GM12878 (cell line): Measurements from ENCODE around the gene NHLRC4. TPM values are rescaled to one million over a fixed set of nuclear protein-coding genes. Genes with fewer than 3 reads are reported as not detected.

ENCODE experiments used
- ATAC-seq: fragments of 200-7000 bp; cut with Tn5 transposase; 3 replicates; pipeline ENCODE4 v1.9.1; 2020; ENCODE audit warnings: mild to moderate bottlenecking, moderate library complexity
- BruUV-seq: library from RNA; stranded (reverse); fragments of 400-500 nt; replicated peaks from 2 replicates; lab custom pipeline; 2021; lab: Mats Ljungman, UMichigan
- CTCF ChIA-PET: fragments of 300-600 bp; sonication (Branson Sonifier 250); formaldehyde crosslinking; extraction: SDS; loops from one replicate; lab custom pipeline; 2021; ENCODE audit warnings: inconsistent platforms; lab: Yijun Ruan, JAX
- POLR2A ChIA-PET: fragments of 350-600 bp; formaldehyde crosslinking; extraction: SDS; loops from one replicate; lab custom pipeline; 2021; ENCODE audit warnings: inconsistent platforms; lab: Charles Lee
- RAD21 ChIA-PET: fragments of 300-600 bp; sonication (Branson Sonifier 250); formaldehyde crosslinking; loops from one replicate; lab custom pipeline; 2023; ENCODE audit warnings: antibody characterized with exemption; ENCODE audit not compliant: unreplicated experiment; lab: Charles Lee
- SMC1A ChIA-PET: fragments of 300-600 bp; sonication (Branson Sonifier 250); formaldehyde crosslinking; loops from one replicate; lab custom pipeline; 2023; ENCODE audit not compliant: unreplicated experiment, uncharacterized antibody; lab: Charles Lee
- DNase-seq: peaks from one replicate; pipeline ENCODE4 v3.0.0-alpha.2; 2011; ENCODE audit warnings: low read depth, low spot score
- FAIRE-seq: peaks from 3 replicates; lab custom pipeline; 2011; peaks lifted over from hg19 to GRCh38; lab: Jason Lieb, UNC
- H2AFZ ChIP-seq: 2 replicates; pipeline ENCODE4 v1.6.0; 2011; ENCODE audit warnings: low read depth, low read length, control low read depth; ENCODE audit not compliant: control insufficient read depth
- H3K27ac ChIP-seq: 2 replicates; pipeline ENCODE4 v1.5.1; 2011; ENCODE audit warnings: control low read depth; ENCODE audit not compliant: control insufficient read depth, insufficient read depth
- H3K27me3 ChIP-seq, 2 experiments: replicated peaks in 1 of 2; 2 replicates each; pipeline versions ENCODE4 v1.6.0 to v1.6.1; 2011; ENCODE audit warnings: low read length in 1 of 2; ENCODE audit not compliant: control insufficient read depth in 2 of 2, insufficient read depth in 2 of 2
- H3K36me3 ChIP-seq, 2 experiments: 2 replicates each; pipeline ENCODE4 v1.5.1; 2011; ENCODE audit warnings: low read length in 1 of 2; ENCODE audit not compliant: control insufficient read depth in 2 of 2, insufficient read depth in 2 of 2
- H3K4me1 ChIP-seq: 2 replicates; pipeline ENCODE4 v1.6.1; 2011; ENCODE audit warnings: mild to moderate bottlenecking, low read length, moderate library complexity, mixed read lengths; ENCODE audit not compliant: control insufficient read depth, insufficient read depth
- H3K4me2 ChIP-seq: 2 replicates; pipeline ENCODE4 v1.6.0; 2011; ENCODE audit warnings: control low read depth; ENCODE audit not compliant: control insufficient read depth, insufficient read depth
- H3K4me3 ChIP-seq: fragments of 200-600 bp; sonication (generic); 2 replicates; pipeline ENCODE4 v1.5.1; 2016
- H3K79me2 ChIP-seq: 2 replicates; pipeline ENCODE4 v1.6.0; 2011; ENCODE audit warnings: low read length; ENCODE audit not compliant: control insufficient read depth, insufficient read depth
- H3K9ac ChIP-seq: 2 replicates; pipeline ENCODE4 v1.8.0; 2011; ENCODE audit warnings: low read length, control low read depth, mixed read lengths; ENCODE audit not compliant: control insufficient read depth, insufficient read depth
- H3K9me3 ChIP-seq: replicated peaks from 3 replicates; pipeline ENCODE4 v1.5.1; 2011; ENCODE audit warnings: mild to moderate bottlenecking, low read length; ENCODE audit not compliant: control insufficient read depth, insufficient read depth
- H4K20me1 ChIP-seq: 2 replicates; pipeline ENCODE4 v1.6.0; 2011; ENCODE audit not compliant: control insufficient read depth, insufficient read depth
- SUZ12 ChIP-seq: fragments of 200-600 bp; sonication (generic); IDR thresholded peaks from one replicate; pipeline ENCODE4 v1.6.1; 2018; ENCODE audit warnings: antibody characterized with exemption, mild to moderate bottlenecking; ENCODE audit not compliant: unreplicated experiment
- WGBS: methylation state at CpG from one replicate; pipeline ENCODE4 v1.1.6; 2016; ENCODE audit warnings: low lambda C conversion rate; ENCODE audit not compliant: insufficient replicate concordance, insufficient coverage; ENCODE audit errors: missing lambda C conversion rate; 5-methylcytosine and 5-hydroxymethylcytosine counted together
- in situ Hi-C: fragments of 300-500 bp; cut with MboI; formaldehyde crosslinking; loops from 9 replicates; pipeline ENCODE4 v1.14.3; 2018; ENCODE audit warnings: mixed read lengths
- intact Hi-C: fragments of 100-400 bp; cut with micrococcal nuclease; formaldehyde crosslinking; loops from one replicate; pipeline ENCODE4 v1.14.2; 2022; ENCODE audit not compliant: unreplicated experiment
- polyA plus RNA-seq, 11 experiments: library from polyadenylated mRNA; depleted of rRNA in 4 of 11; unstranded in 6 of 11; stranded (reverse) in 5 of 11; fragments of >200 nt; fragmentation: Nextera tagmentation in 4 of 11; fragmentation: Illumina TruSeq in 1 of 11; extraction: Ambion mirVana in 4 of 11; extraction: Trizol in 1 of 11; gene quantifications; 1 replicate in 1 of 11; 2 replicates in 10 of 11; pipeline versions ENCODE4 v1.2.1 to v1.2.3, GENCODE V29; 2011 to 2016; ENCODE audit warnings: inconsistent platforms in 2 of 11, missing spikeins in 2 of 11, low read depth in 1 of 11
- total RNA-seq, 4 experiments: library from RNA; depleted of rRNA in 3 of 4; stranded (reverse); fragments of >200 nt in 3 of 4; fragmentation: Illumina TruSeq in 1 of 4; extraction: Trizol in 1 of 4; gene quantifications; 2 replicates each; pipeline versions ENCODE4 v1.2.1 to v1.2.3, GENCODE V29; 2013 to 2021
- TF ChIP-seq, protein P1 (sequence below): fragments of 450-650 bp; IDR thresholded peaks from 2 replicates; pipeline ENCODE4 v1.6.1; 2017; ENCODE audit warnings: mild to moderate bottlenecking, moderate library complexity

The NHLRC4 gene
- total and polyA plus RNA-seq, 10 of the 15 experiments (the other 5 are each of a cell fraction or from before 2014, with no cell fraction given) = 0.07 to 1.1 (median 0.57) TPM; not detected in 3

- intact Hi-C loops (no loop called here), in situ Hi-C loops (no loop called here)
- ATAC-seq = no peak
- ChIA-PET SMC1A (no interaction called here), CTCF (no interaction called here), RAD21 (no interaction called here), POLR2A (no interaction called here)
- H3K9me3 ChIP-seq = no peaks in the 10 kb centered on the region
- no peak within 1 kb of the TSS for H3K4me2 ChIP-seq
- H3K9ac ChIP-seq = no peak within 1 kb of the TSS
- no peak for DNase-seq
- H3K36me3 ChIP-seq = no peaks in the 10 kb centered on the region
- FAIRE-seq = no peak
- H3K4me1 ChIP-seq = no peaks in the 10 kb centered on the region
- H2AFZ ChIP-seq = no peak within 1 kb of the TSS
- BruUV-seq = no TSS peak
- no peaks in the 10 kb centered on the region for H4K20me1 ChIP-seq
- H3K27ac ChIP-seq = no peak within 1 kb of the TSS
- no CpG with 5 or more reads among the region's 84 CpGs for WGBS
- H3K79me2 ChIP-seq = no peaks in the 10 kb centered on the region
- peak; percentile 54 for TF ChIP-seq SUZ12
- TF ChIP-seq, protein P1, sequence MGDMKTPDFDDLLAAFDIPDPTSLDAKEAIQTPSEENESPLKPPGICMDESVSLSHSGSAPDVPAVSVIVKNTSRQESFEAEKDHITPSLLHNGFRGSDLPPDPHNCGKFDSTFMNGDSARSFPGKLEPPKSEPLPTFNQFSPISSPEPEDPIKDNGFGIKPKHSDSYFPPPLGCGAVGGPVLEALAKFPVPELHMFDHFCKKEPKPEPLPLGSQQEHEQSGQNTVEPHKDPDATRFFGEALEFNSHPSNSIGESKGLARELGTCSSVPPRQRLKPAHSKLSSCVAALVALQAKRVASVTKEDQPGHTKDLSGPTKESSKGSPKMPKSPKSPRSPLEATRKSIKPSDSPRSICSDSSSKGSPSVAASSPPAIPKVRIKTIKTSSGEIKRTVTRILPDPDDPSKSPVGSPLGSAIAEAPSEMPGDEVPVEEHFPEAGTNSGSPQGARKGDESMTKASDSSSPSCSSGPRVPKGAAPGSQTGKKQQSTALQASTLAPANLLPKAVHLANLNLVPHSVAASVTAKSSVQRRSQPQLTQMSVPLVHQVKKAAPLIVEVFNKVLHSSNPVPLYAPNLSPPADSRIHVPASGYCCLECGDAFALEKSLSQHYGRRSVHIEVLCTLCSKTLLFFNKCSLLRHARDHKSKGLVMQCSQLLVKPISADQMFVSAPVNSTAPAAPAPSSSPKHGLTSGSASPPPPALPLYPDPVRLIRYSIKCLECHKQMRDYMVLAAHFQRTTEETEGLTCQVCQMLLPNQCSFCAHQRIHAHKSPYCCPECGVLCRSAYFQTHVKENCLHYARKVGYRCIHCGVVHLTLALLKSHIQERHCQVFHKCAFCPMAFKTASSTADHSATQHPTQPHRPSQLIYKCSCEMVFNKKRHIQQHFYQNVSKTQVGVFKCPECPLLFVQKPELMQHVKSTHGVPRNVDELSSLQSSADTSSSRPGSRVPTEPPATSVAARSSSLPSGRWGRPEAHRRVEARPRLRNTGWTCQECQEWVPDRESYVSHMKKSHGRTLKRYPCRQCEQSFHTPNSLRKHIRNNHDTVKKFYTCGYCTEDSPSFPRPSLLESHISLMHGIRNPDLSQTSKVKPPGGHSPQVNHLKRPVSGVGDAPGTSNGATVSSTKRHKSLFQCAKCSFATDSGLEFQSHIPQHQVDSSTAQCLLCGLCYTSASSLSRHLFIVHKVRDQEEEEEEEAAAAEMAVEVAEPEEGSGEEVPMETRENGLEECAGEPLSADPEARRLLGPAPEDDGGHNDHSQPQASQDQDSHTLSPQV = no peak
- H3K27me3 ChIP-seq = peaks cover 4 to 9% of the 10 kb centered on the region in 2 experiments; a peak in 3 of 4 replicates
- no peak within 1 kb of the TSS for H3K4me3 ChIP-seq
These were observed 6.6 kb upstream of the NHLRC4 start, which contains the start of gene PRR35 for GRCh38 chr16:560204-560700. Gene PRR35, plus strand, starts transcription at chr16:560394. Its CDS starts 2,901 bp downstream, at chr16:563295.
